Fibroblast of lung (primary cell): ENCODE results near the gene SNN.

Experiments
- EZH2 ChIP-seq: IDR thresholded peaks from 2 replicates; pipeline ENCODE4 v1.5.1; 2012; ENCODE audit warnings: low read length, control low read depth, mild to moderate bottlenecking; ENCODE audit errors: missing control alignments
- TF ChIP-seq, protein P1 (sequence below), 2 donors: IDR thresholded peaks in 1 of 2; conservative IDR thresholded peaks in 1 of 2; 1 replicate in 1 of 2; 2 replicates in 1 of 2; pipeline ENCODE4 v1.5.1; 2011 to 2012; ENCODE audit warnings: low read length in 2 of 2, control low read depth in 1 of 2, inconsistent platforms in 1 of 2, low read depth in 1 of 2, mild to moderate bottlenecking in 1 of 2

DNA sequence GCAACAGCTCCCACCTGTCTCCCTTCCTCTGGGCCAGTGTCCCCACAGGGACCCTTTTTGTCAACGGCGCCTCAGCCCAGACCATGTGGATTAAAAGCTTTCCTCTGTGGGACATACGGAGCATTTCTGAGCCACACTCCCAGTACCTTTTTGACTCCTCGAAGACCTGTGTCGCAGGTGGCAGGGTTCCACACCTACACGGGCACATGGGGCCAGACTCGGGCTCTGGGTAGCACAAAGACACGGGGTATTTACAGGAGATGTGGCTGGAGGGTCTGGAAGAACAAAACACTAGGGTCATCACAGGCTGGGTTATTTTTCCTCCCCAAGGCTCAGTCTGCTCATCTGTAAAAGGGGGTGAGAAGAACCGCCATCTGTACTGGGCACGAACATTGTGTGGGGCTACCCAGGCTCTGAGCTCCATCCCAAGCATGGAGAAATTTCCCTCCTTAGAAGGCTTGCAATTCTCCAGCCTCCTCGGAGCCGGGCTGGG lies 32.5 kb upstream of the SNN start:
- TF ChIP-seq, protein P1, sequence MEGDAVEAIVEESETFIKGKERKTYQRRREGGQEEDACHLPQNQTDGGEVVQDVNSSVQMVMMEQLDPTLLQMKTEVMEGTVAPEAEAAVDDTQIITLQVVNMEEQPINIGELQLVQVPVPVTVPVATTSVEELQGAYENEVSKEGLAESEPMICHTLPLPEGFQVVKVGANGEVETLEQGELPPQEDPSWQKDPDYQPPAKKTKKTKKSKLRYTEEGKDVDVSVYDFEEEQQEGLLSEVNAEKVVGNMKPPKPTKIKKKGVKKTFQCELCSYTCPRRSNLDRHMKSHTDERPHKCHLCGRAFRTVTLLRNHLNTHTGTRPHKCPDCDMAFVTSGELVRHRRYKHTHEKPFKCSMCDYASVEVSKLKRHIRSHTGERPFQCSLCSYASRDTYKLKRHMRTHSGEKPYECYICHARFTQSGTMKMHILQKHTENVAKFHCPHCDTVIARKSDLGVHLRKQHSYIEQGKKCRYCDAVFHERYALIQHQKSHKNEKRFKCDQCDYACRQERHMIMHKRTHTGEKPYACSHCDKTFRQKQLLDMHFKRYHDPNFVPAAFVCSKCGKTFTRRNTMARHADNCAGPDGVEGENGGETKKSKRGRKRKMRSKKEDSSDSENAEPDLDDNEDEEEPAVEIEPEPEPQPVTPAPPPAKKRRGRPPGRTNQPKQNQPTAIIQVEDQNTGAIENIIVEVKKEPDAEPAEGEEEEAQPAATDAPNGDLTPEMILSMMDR (conservative IDR thresholded peaks at IDR 0.05 in 1 of 2, IDR thresholded peaks at IDR 0.05 in 1 of 2; ENCODE audit: low read depth in 1 of 2, low read length in 2 of 2), result no peak
- no peak for TF ChIP-seq EZH2
